HT1080 (cell line): ENCODE results near the gene KLHL40. TPM values are rescaled to one million over a fixed set of nuclear protein-coding genes. Genes with fewer than 3 reads are reported as not detected.

Experiments
- DNase-seq: peaks from one replicate; pipeline ENCODE4 v3.0.0-alpha.2; 2015; ENCODE audit warnings: low read depth
- total RNA-seq: library from RNA; depleted of rRNA; stranded (reverse); fragments of >200 nt; shearing (Covaris generic); gene quantifications from 2 replicates; pipeline ENCODE4 v1.2.3, GENCODE V29; 2014

KLHL40 gene
- total RNA-seq, 1 experiment from 2014 or later = not detected

GRCh38 chr3:42702066-42702951, 17.0 kb downstream of the KLHL40 start, which contains the start of gene HHATL:
TSS of gene HHATL (minus strand) at chr3:42702798. CDS start at chr3:42700826, 1,972 bp downstream.
- DNase-seq = no peak

GRCh38 chr3:42702982-42703694, 17.8 kb downstream of the KLHL40 start:
- DNase-seq = no peak

DNA sequence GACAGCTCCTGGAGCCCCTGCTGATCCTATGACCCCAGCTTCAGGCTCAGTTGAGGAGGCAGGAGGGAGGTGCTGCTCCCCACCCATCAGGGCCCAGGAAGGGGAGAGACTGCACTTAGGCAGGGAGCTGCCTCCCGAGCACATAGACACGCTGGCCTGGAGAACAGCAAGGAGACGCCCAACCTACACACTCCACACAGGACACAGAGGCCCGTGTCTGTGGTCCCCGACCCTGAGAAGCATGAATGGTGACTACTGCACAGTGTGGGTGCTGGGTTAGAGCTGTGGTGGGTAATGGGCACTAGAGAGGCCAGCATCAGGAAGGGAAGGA, 18.3 kb downstream of the KLHL40 start:
- DNase-seq = no peak

- DNase-seq = peak; percentile 34
Observed at GRCh38 chr3:42704136-42704841, 19.0 kb downstream of the KLHL40 start.

- no peak for DNase-seq
Observed at GRCh38 chr3:42705058-42705767, 19.9 kb downstream of the KLHL40 start.

DNA sequence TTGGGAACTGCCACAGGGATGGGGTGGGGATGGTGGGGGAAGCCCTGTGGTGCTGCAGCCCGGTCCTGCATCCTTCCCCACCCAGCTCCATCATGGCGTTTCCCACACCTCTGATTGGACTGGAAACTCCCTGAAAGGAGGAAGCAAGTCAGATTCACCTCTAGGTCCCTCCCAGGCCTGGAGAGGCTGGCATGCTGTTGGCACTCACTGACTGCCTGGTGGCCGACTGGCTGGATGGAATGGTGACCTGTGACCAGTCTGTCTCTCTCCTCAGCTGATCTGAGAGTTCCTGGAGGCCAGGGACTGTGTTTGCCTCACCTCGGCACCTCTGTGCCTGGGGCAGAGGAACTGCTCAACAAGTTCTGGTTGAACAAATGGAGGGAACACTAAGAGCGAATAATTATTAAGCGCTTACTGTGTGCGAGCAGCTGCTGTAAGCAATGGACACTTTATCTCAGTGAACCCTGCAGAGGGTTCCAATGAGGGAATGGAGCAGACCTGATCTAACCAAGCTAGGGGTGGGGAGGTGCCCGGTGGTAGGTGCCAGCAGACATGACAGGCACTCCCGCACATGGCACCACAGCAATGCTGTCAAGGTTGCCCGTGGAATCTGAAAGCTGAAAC, 20.7 kb downstream of the KLHL40 start:
- no peak for DNase-seq

DNA sequence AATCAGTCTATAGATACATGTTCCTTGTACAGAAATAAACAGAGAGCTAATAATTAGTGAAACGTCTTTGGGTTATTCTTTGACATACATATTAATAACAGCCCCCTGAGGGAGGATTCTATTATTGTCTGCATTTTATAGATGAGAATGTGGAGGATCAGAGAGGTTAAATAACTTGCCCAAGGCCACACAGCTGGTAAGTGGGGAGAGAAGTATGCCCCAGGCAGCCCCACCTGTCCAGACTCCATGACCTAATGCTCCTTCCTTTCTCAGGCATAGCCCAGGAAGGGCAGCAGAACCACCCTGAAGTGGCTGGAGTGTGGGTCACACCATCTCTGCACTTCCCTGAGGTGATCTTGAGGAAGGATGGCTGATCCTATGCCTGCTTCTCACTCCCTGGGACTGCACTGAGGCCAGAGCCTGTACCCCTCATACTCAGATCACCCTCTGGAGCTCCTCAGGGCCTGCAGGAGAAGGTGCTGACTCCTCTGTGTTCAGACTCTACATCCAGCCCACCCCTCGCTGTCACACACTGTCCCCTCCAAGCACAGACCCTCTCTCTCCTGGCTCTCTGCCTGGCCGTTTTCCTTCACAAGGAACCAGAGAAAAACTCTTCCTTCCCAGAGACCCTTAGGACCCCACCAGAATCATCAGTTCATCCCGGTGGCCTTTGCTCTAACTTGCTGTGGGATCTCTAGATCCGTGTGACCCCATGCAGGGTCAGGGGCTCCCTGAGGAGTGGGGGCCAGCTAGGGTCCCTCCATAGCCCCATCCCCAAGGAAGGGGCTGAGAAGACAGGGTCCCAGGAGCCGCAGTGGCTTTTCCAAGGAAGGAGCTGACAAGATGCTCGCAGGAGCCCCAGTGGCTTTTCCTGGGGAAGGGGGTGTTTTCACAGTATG, 21.6 kb downstream of the KLHL40 start:
- no peak for DNase-seq

DNA sequence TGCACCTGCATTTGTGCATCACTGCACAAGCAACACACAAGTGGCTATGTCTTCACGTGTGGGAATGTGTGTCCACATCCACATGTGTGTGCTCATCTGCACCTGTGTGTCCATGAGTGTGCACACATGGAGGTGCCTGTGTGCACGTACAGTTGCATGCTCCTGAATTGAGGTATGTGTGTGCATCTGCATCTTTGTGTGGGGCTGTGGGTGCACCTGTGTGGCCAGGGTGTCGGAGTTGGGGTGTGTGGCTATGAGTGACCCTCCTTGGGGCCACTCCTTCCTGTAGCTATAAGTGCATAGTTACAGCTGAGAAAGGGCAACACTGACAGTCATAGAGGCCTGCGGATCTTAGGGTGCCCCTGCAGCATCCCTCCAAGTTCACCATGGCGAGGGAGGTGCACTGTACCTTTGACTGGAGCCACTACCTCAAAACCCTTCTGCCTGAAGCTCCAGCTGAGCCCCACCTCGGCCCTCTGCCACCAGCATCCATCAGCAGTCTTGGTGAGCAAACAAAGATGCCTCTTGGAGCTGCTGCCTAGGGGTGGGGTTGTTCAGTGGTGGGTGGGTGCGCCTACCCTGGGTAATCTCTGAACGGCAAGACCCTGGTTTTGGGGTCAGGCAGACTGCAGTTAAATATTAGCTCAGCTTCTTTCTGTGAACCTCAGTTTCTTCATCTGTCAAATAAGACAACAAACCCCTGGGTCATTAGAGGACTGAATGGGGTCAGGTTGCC, 22.5 kb downstream of the KLHL40 start:
- no peak for DNase-seq

DNA sequence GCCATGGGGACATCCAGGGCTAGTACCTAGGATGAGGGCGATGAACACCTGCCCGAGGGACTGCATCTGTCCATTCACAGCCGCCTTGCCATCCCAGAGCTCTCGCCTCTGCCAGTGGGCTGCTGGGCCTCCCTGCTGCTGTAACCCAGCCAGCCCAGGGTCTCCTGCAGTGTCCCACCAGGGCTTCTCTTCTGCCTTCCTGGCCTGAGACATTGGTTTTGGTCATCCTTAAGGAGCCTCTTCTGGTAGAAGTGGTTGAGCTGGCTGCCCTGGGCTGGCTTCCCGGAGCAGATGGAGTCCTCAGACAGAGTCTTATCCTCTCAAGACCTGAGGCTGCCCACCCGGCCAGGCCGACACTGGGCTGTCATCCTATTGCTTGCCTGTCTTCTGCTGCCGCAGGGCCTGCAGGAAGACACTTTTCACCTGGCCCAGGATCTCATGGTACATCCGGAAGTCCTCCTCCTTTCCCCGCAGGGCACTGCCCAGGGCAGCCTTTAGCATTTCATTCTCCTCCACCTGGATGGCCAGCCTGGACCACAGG, 23.3 kb downstream of the KLHL40 start:
- DNase-seq = no peak

- DNase-seq = no peak
Observed at GRCh38 chr3:42709621-42710020, 24.3 kb downstream of the KLHL40 start.

DNA sequence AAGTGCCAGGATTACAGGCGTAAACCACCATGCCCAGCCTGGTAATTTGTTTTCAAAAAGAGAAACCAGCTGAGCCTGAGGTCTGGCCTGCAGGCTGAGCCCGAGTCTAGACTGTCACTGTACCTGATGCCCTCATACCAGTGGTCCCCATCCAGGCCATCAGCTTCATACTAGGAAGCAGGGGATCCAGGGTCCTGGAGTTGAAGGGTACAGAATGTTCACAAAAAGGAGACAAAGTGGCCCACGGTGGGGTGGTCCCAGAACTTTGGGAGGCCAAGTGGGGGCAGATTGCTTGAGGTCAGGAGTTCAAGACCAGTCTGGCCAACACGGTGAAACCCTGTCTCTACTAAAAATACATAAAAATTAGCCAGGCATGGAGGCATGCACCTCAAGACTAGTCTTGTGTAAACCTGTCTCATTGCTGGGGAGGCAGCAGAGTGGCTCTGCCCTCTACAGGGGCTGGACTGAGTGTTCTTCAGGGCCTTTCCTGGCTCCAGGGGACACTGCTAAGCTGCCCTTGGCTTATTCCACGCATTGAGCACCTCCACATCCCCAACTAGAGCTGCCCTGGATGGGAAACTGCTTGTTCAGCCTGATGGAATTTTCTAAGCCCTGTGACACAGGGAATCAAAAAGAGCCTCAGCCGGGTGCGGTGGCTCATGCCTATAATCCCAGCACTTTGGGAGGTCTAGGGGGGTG, 25.1 kb downstream of the KLHL40 start:
- no peak for DNase-seq

DNA sequence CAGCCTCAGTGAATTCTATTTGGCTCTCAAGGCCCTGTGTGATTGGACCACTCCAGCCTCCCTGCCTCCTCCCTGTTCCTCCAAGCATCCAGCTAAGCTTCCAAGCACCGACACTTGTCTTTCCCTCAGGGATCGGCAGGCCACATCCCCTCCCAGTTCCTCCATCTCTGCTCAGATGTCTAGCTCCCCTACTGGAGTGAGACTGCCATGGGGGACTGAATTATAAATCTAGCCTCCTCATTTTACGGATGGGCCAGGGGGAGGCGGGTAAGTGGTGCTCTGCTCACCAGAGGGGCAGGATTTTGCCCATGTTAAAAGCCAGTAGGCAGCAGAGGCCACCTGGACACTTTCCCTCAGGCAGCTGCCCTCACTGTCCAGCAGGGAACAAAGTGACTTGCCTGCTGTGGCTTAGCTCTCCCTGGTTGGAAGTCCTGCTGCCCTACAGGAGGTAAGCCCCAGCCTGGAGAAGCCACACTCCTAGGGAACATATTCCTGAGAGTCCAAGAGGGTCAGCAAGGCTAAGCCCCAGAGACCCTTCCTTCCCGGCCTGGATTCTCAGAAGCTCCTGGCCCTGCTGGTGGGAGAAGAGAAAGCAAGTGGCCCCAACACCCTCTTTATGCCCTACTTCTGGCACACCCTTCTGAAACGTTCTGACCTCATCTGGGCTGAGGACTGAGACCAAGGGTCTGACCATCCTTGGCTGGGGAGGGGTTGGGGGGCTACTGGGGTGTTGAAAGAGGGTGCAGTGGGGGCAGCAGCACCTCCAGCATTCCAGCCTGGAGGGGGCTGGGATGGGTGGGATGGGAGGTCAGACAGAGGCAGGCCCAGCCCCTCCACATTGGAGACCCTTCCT, 26.4 kb downstream of the KLHL40 start:
- peak; percentile 5 for DNase-seq

- no peak for DNase-seq
Observed at GRCh38 chr3:42712344-42712648, 27.0 kb downstream of the KLHL40 start.

DNA sequence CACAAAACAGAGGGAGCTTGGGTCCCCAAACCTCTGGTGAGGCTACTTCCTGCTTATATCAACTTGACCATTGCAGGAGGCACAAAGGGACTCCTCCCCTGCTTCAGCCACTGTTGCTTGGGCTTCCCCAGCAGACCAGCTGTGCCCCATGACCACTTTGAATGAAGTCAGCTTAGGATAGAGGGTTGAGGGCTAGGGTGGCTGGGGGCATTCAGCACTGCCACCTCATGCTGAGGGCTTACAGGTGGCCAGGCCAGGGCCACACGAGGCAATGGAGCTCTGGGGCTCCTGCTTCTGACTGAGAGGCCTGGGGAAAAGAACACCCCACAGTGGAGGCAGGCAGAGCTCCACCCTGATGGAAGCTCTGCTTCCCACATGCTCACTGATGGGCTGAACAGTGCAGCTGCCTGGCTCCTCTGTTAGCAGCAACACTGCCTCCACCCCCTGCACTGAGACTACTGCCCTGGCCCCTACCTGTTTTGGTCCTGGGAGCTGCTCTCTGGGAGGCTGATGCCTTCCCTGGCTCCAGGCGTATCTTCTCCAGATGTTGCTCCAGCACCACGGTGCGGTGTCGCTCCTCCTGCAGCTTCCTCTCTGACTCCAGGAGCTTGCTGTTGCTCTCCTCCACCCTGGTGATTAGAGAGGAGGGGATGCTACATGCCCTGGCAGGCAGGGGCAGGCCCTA, 27.5 kb downstream of the KLHL40 start:
- no peak for DNase-seq

- no peak for DNase-seq
Observed at GRCh38 chr3:42713747-42714146, 28.4 kb downstream of the KLHL40 start.

DNA sequence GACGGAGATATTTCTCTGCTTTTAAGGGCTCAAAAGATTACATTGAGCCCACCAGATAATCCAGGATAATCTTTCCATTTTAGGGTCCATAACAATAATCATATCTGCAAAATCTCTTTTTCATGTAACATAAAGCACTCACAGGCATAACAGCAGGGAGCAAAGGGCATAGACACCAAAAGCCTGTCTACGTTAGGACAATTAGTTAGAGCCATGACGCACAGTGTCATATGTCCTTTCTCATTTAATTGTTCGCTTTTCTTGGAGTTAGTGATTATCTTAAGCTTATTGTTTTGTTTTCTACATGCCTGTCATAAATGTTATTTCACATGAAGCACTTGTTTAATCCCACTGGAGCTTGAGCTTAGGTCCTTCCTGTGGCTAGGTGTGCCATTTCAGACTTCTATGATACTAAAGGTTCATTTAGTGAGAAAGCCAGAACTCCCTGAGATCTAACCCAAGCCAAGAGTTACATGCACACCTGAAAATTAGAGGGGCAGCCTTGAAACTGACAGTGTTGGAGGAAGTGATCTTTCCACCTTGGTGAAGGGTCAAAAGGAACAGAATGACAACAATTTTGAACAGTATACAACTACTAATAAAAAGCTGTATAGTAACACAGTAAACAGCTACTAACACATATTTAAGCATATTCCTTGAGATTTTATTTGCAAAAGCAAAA, 29.0 kb downstream of the KLHL40 start:
- DNase-seq = no peak
